Osteocyte (in vitro differentiated cells): ENCODE results near the gene CC2D1B. TPM values are rescaled to one million over a fixed set of nuclear protein-coding genes. Genes with fewer than 3 reads are reported as not detected.

ENCODE experiments used
- DNase-seq: peaks from one replicate; pipeline ENCODE4 v3.0.0; 2021; ENCODE audit warnings: mixed read lengths; ENCODE audit not compliant: unreplicated experiment; ENCODE audit errors: extremely low spot score
- H3K27ac Mint-ChIP-seq: one replicate; pipeline ENCODE4 v1.8.0; 2021; ENCODE audit warnings: mild to moderate bottlenecking, mixed read lengths; ENCODE audit not compliant: unreplicated experiment
- H3K27me3 Mint-ChIP-seq: one replicate; pipeline ENCODE4 v1.8.0; 2021; ENCODE audit warnings: mixed read lengths; ENCODE audit not compliant: unreplicated experiment
- H3K36me3 Mint-ChIP-seq: one replicate; pipeline ENCODE4 v1.8.0; 2021; ENCODE audit warnings: mixed read lengths; ENCODE audit not compliant: unreplicated experiment
- H3K4me1 Mint-ChIP-seq: one replicate; pipeline ENCODE4 v1.8.0; 2021; ENCODE audit warnings: mixed read lengths; ENCODE audit not compliant: unreplicated experiment
- H3K4me3 Mint-ChIP-seq: one replicate; pipeline ENCODE4 v1.8.0; 2021; ENCODE audit warnings: mild to moderate bottlenecking, moderate library complexity, mixed read lengths; ENCODE audit not compliant: unreplicated experiment
- H3K9me3 Mint-ChIP-seq: one replicate; pipeline ENCODE4 v1.8.0; 2021; ENCODE audit warnings: mixed read lengths; ENCODE audit not compliant: unreplicated experiment
- CTCF ChIP-seq: fragments of 200-600 bp; sonication (generic); IDR thresholded peaks from 2 replicates; pipeline ENCODE4 v1.5.0; 2021; ENCODE audit warnings: antibody characterized with exemption, mild to moderate bottlenecking, moderate library complexity
- long read RNA-seq: library from polyadenylated mRNA; unstranded; transcript quantifications from one replicate; pipeline ENCODE4 v2.0.0, GENCODE V29; 2021
- total RNA-seq: library from RNA; stranded (reverse); gene quantifications from 2 replicates; pipeline ENCODE4 v1.2.1, GENCODE V29; 2021

CC2D1B gene, protein sequence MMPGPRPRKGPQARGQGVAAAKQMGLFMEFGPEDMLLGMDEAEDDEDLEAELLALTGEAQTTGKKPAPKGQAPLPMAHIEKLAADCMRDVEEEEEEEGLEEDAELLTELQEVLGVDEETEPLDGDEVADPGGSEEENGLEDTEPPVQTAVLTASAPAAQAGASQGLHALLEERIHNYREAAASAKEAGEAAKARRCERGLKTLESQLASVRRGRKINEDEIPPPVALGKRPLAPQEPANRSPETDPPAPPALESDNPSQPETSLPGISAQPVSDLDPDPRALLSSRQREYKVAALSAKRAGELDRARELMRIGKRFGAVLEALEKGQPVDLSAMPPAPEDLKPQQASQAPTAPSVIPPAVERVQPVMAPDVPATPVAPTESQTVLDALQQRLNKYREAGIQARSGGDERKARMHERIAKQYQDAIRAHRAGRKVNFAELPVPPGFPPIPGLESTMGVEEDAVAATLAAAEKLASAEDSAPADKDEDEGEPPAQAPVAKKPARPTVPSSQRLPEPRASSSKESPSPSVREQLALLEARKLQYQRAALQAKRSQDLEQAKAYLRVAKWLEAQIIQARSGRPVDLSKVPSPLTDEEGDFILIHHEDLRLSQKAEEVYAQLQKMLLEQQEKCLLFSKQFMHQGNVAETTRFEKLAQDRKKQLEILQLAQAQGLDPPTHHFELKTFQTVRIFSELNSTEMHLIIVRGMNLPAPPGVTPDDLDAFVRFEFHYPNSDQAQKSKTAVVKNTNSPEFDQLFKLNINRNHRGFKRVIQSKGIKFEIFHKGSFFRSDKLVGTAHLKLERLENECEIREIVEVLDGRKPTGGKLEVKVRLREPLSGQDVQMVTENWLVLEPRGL
- 40.4 and 44.0 TPM in 2 replicates for total RNA-seq
- long read RNA-seq, partial matches to known transcripts, result 5 of 15 reads
- long read RNA-seq, other reads (novel, unspliced or antisense), result 6 of 15 reads

GRCh38 chr1:52365746-52366516 is at the start of gene CC2D1B:
Gene CC2D1B (minus strand): TSS chr1:52366205. CDS start chr1:52364620, 1,585 bp downstream.
- H3K9me3 Mint-ChIP-seq, result no peaks in the 10 kb centered on the region
- peak within 1 kb of the TSS; percentile 93 for H3K4me3 Mint-ChIP-seq
- TF ChIP-seq CTCF, result no peak
- H3K4me1 Mint-ChIP-seq, result peaks cover 24% of the 10 kb centered on the region
- H3K27ac Mint-ChIP-seq, result peak within 1 kb of the TSS; percentile 98
- no peaks in the 10 kb centered on the region for H3K27me3 Mint-ChIP-seq
- peaks cover 14% of the 10 kb centered on the region for H3K36me3 Mint-ChIP-seq
- DNase-seq, result peak; percentile 100

GRCh38 chr1:52414942-52415341 is 48.9 kb upstream of the CC2D1B start:
- Mint-ChIP-seq H3K4me1 (no peaks in the 10 kb centered on the region), H3K36me3 (peaks cover 58% of the 10 kb centered on the region), H3K9me3 (no peaks in the 10 kb centered on the region), H3K27me3 (no peaks in the 10 kb centered on the region), H3K4me3 (no peak overlapping the region), H3K27ac (no peak overlapping the region)
- no peak for DNase-seq
- TF ChIP-seq CTCF, result no peak

- no peak for TF ChIP-seq CTCF
- Mint-ChIP-seq H3K27ac (no peak overlapping the region), H3K9me3 (no peaks in the 10 kb centered on the region), H3K4me3 (no peak overlapping the region), H3K4me1 (no peaks in the 10 kb centered on the region), H3K27me3 (no peaks in the 10 kb centered on the region), H3K36me3 (peaks cover 63% of the 10 kb centered on the region)
- DNase-seq, result no peak
Observed at GRCh38 chr1:52413410-52413989, 47.5 kb upstream of the CC2D1B start.

- no peaks in the 10 kb centered on the region for H3K9me3 Mint-ChIP-seq
- H3K27ac Mint-ChIP-seq, result peak overlapping the region; percentile 95
Observed at GRCh38 chr1:52404975-52405338, 39.0 kb upstream of the CC2D1B start.

More at GRCh38 chr1:52404975-52405338, 39.0 kb upstream of the CC2D1B start:
- peaks cover 34% of the 10 kb centered on the region for H3K4me1 Mint-ChIP-seq
- DNase-seq, result no peak
- H3K36me3 Mint-ChIP-seq, result peaks cover 18% of the 10 kb centered on the region
- no peaks in the 10 kb centered on the region for H3K27me3 Mint-ChIP-seq
- H3K4me3 Mint-ChIP-seq, result peak overlapping the region; percentile 100
- TF ChIP-seq CTCF, result no peak
